Measurements from ENCODE around the gene AHCYL1.

DNA sequence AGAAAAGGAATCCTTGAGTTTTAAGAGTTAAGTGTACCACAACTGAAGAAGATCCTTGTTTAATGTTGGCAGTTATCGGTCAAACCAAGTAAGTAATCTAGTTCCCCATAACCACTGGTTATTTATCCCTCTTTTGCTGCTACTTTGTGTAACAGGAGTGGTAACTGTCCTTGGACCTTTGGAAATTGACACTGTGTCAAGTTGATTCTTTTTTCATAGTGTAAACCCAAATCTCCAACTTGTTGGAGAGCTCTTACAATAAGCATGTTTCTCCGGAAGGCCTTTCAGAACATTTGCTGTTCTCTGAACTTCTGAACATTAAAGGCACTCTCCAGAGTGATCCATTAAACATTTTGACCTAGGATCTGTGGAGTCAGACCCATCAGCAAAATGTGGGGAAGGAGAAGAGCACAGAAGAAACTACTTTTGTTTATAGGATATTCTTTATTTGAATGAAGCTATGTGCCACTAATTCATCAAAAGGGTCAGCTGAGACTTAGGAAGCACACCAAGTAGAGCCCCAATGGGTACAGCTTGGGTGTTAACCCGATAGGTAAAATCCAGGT lies 3.9 kb downstream of the AHCYL1 start:
- TF ChIP-seq POLR2A (IDR thresholded peaks at IDR 0.05), result no peak
- TF ChIP-seq, protein P1, sequence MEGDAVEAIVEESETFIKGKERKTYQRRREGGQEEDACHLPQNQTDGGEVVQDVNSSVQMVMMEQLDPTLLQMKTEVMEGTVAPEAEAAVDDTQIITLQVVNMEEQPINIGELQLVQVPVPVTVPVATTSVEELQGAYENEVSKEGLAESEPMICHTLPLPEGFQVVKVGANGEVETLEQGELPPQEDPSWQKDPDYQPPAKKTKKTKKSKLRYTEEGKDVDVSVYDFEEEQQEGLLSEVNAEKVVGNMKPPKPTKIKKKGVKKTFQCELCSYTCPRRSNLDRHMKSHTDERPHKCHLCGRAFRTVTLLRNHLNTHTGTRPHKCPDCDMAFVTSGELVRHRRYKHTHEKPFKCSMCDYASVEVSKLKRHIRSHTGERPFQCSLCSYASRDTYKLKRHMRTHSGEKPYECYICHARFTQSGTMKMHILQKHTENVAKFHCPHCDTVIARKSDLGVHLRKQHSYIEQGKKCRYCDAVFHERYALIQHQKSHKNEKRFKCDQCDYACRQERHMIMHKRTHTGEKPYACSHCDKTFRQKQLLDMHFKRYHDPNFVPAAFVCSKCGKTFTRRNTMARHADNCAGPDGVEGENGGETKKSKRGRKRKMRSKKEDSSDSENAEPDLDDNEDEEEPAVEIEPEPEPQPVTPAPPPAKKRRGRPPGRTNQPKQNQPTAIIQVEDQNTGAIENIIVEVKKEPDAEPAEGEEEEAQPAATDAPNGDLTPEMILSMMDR (IDR thresholded peaks at IDR 0.05), result no peak
